HFF-Myc (cell line): ENCODE measurements around the gene MYEOV.

Experiments
- DNase-seq: peaks from one replicate; pipeline ENCODE4 v3.0.0-alpha.2; 2011; ENCODE audit warnings: low read depth; ENCODE audit errors: extremely low read depth
- H3K4me3 ChIP-seq: replicated peaks from 2 replicates; pipeline ENCODE4 v1.5.1; 2011; ENCODE audit warnings: low read depth, mild to moderate bottlenecking, control low read depth, low read length
- CTCF ChIP-seq: IDR thresholded peaks from 2 replicates; pipeline ENCODE4 v1.5.1; 2012; ENCODE audit warnings: mild to moderate bottlenecking, low read depth, low read length, control low read depth; ENCODE audit errors: missing control alignments

The MYEOV gene

GRCh38 chr11:69285091-69285490 is 8.9 kb upstream of the MYEOV start:
- H3K4me3 ChIP-seq, result no peak overlapping the region
- no peak for TF ChIP-seq CTCF

GRCh38 chr11:69285766-69286165 is 8.2 kb upstream of the MYEOV start:
- no peak overlapping the region for H3K4me3 ChIP-seq
- TF ChIP-seq CTCF, result no peak
- no peak for DNase-seq

More at GRCh38 chr11:69285091-69285490, 8.9 kb upstream of the MYEOV start:
- DNase-seq, result no peak

GRCh38 chr11:69286374-69287371 is 7.3 kb upstream of the MYEOV start:
- TF ChIP-seq CTCF, result no peak
- DNase-seq, result no peak
- no peak overlapping the region for H3K4me3 ChIP-seq

GRCh38 chr11:69287968-69288882 is 5.7 kb upstream of the MYEOV start:
- no peak for DNase-seq
- no peak overlapping the region for H3K4me3 ChIP-seq
- TF ChIP-seq CTCF, result no peak

GRCh38 chr11:69288883-69289242 is 5.1 kb upstream of the MYEOV start:
- no peak for DNase-seq
- no peak overlapping the region for H3K4me3 ChIP-seq
- no peak for TF ChIP-seq CTCF

GRCh38 chr11:69290806-69291205 is 3.1 kb upstream of the MYEOV start:
- DNase-seq, result no peak
- H3K4me3 ChIP-seq, result no peak overlapping the region
- TF ChIP-seq CTCF, result no peak
